ENCODE results near the gene HYOU1.
A peak's percentile ranks its signal among the peaks of the same experiment; 100 is the strongest.
"Not testable (repeated sequence)": the region's sequence is repeated elsewhere in the genome, so short reads cannot be mapped to it uniquely, and the experiment has no call there.

HYOU1 gene

GRCh38 chr11:119087123-119087522, 30.1 kb upstream of the HYOU1 start:
- no peak for DNase-seq

- no peak for DNase-seq
Measured at GRCh38 chr11:119085437-119085847, 28.4 kb upstream of the HYOU1 start.

GRCh38 chr11:119084663-119085436, 27.8 kb upstream of the HYOU1 start, which contains the start of gene HMBS:
TSS of gene HMBS (plus strand) at chr11:119084881. CDS start at chr11:119085034, 153 bp downstream.
- DNase-seq: peak; percentile 96

DNA sequence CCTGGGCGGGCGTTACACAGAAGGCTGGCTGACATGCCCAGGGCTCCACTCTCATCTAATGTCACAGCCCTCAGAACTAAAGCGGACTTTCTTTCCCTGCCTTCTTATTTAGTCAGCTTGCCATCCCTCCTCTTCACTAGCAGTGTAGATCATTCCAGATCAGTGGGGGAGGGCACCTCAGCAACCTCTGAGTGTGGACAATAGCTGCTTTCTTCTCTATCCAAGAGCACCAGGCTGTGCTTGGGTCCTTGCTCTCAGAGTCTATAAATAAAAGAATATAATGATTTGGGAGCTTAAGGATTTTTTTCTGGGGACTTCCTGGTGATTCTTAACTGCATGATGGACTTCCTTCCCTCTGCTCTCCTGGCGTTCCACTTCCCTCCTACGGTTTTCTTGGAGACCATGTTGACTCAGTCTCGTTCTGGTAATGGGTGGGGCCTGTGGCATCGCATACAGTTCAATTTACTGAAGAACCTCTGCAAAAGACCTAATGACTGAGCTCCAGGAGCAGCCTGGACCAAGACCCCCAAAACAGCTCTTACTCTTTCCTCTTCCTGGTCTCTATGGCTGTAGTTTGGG, 24.8 kb upstream of the HYOU1 start:
- DNase-seq: no peak

DNA sequence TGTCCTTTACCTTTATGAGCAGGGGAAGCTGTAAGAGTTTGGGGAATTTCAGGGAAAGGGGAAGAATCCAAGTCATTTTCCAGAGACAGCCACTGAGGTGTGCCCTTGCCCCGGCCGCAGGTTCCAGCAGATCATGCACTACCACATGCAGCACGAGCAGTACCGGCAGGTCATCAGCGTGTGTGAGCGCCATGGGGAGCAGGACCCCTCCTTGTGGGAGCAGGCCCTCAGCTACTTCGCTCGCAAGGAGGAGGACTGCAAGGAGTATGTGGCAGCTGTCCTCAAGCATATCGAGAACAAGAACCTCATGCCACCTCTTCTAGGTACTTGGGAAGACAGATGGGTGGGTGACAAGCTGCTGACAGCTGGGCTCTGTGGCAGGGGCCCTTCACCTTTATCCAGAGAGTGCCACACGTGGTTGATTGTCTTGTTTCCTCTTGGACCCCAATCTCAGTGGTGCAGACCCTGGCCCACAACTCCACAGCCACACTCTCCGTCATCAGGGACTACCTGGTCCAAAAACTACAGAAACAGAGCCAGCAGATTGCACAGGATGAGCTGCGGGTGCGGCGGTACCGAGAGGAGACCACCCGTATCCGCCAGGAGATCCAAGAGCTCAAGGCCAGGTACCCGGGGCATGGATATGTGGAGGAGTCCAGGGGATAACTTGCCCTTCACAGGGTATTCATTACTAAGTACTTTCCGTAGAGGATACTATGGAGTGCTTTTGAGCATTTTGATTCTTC, 21.8 kb upstream of the HYOU1 start:
- no peak for DNase-seq

DNA sequence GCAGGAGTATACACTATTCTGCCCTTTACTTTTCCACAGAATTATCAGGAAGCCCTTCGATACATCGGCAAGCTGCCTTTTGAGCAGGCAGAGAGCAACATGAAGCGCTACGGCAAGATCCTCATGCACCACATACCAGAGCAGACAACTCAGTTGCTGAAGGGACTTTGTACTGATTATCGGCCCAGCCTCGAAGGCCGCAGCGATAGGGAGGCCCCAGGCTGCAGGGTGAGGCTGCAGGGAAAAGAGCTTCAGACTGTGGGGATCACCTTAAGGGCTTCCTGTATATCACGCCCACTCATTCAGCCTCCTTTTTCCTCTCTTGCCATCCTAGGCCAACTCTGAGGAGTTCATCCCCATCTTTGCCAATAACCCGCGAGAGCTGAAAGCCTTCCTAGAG, 20.8 kb upstream of the HYOU1 start:
- no peak for DNase-seq

DNA sequence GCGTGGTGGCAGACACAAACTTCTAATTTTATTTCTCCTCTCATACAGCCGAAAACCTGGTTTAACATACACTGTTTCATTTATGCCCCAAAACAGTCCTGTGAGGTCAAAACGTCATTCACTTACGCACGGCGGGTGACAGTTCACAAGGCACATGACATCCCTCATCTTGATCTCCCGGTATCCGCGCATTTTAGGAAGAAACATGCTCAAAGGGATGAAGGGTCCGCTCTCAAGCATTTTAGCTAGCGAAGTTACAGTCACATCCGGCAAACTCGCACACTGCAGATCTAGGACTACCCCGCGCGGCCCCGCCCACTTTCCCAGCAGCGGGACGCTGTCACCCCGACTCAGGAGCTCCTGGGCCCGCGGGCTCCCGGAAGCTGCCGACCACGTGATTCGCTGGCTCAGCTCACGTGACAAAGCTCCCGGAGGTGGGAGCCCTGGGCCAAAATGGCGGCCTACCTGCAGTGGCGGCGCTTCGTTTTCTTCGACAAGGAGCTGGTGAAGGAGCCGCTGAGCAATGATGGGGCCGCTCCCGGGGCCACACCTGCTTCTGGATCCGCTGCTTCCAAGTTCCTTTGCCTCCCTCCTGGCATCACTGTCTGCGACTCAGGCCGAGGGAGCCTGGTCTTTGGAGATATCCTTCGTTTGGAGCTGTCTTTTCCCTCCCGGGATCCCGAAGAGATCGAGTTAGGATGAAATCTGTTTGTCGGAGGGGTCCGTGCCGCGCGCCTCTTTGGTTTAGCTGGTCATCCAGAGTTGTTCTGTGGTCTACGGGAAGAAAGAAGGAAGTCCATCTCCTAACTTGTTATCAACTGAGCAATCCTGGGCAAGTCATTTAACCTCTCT, 10.6 kb upstream of the HYOU1 start, which contains the start of gene VPS11:
TSS of gene VPS11 (plus strand) at position 448 of the 852 bp plus-strand sequence. CDS start at position 454, 6 bp downstream.
- peak; percentile 96 for DNase-seq

GRCh38 chr11:119065369-119065768, 8.4 kb upstream of the HYOU1 start:
- DNase-seq: peak; percentile 41

DNA sequence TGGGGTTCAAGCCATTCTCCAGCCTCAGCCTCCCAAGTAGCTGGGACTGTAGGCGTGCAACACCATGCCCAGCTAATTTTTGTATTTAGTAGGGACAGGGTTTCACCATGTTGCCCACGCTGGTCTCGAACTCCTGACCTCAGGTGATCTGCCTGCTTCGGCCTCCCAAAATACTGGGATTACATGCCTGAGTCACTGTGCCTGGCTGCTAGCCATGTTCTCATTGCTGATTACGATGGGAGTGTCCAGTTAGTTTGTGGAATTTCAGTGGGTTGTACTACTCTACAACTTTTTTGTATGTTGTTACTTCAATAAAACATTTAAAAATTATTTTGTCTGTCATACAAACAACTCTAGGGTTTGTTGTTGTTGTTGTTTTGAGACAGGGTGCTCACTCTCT, 5.8 kb upstream of the HYOU1 start:
- DNase-seq: peak; percentile 37

GRCh38 chr11:119061256-119061655, 4.3 kb upstream of the HYOU1 start:
- no peak for DNase-seq

- not testable (repeated sequence) for DNase-seq
Measured at GRCh38 chr11:119059128-119059527, 2.1 kb upstream of the HYOU1 start.

- no peak for DNase-seq
Measured at GRCh38 chr11:119056421-119056999, 495 bp downstream of the HYOU1 start.

DNA sequence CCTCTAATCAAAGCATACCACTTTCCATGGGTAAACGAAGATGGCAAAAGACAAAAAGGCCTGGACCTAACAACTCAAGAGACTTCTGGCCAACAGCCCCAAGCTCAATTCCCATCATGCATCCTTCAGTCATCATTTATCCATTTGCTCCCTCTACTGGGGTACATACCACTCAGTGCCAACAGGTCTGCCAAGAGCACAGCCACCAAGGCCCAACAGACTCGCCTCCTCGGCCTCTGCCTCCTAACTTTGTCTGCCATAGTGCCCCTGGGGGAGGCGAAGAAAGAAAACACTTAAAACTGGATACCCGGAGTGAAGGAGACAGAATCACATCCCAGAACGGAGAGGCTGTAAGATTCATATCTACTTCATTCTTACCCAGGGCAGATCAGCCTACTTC, 1.1 kb downstream of the HYOU1 start:
- DNase-seq: peak; percentile 47

DNA sequence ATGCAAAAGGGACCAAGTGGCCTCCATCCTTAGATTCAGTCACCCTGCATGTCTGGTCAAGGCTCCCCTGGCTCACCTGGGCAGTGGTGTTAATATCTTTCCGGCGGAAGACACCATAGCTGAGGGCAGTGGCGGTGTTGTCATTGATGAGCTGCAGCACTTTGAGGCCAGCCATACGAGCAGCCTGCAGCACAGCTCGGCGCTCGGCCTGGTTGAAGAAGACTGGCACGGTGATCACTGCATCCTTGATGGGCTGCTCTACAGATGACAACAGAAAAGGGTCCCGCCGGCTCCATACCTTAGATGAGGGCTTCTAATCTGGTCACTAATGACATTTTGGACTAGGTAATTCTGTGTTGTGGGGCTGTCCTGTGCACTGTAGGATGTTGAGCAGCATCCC, 2.6 kb downstream of the HYOU1 start:
- no peak for DNase-seq

DNA sequence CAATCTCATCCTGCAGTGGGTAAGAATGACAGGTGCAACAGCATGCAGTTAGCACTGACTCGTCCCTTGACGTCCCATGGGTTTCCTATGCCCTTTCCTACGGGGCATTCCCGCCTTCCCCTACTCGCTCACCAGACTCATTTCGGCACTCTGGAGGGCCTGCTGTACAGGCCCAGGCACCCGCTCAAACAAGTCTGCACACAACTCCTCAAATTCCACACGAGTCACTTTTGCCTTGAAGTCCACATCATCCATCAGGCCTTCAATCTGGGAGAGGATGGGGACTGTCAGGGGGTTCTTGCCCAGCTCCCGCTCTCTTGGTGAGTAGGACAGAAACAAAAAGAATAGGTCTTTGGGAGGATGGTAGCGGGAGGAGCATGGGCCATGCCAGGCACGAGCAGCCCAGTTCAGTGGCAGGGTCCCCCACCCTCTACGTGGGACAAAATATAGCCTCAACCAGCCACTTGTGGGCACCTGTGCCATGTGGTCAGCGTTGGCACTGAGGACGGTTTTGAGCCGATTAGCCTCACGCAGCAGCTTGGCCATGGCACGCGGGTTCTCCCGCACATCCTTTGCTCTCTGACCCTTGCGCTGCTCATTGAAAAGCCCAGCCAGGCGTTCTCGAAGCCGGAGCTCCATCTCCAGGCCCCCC, 4.7 kb downstream of the HYOU1 start:
- DNase-seq: no peak

- DNase-seq: no peak
Measured at GRCh38 chr11:119051440-119052162, 5.4 kb downstream of the HYOU1 start.

GRCh38 chr11:119049081-119049480, 7.9 kb downstream of the HYOU1 start:
- no peak for DNase-seq

DNA sequence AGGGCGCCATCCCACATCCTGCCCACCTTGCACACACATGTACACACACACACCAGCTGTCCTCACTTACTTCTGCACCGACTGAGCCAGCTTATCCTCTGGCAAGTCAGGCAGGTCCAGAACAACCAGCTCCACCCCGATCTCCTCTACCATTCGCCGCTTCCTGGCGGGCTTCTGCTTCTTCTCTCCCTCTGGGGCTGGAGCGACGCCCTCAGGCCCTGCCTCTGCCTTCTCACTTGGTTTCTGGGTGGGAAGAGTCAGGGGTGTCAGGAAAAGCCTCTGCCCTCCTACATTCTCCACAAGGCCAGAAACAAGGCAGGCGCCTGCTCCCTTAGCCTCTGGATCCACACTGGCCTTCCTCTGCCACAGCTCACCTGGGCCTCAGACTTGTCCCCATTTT, 8.4 kb downstream of the HYOU1 start:
- no peak for DNase-seq

DNA sequence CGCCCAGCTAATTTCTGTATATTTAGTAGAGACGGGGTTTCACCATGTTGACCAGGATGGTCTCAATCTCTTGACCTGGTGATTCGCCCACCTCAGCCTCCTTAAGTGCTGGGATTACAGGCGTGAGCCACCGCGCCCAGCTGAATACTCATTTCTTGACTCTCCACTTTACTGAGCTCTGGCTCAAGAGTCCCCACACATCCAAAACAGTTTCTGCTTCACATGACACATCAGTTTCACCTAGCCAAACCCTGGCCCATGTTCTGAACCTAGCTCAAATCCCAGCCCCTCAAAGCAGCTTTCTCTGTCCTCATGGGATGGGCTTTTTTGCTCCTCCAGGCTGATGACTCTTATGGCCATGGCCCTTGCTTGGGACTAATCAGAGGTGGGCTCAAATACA, 9.8 kb downstream of the HYOU1 start:
- no peak for DNase-seq

DNA sequence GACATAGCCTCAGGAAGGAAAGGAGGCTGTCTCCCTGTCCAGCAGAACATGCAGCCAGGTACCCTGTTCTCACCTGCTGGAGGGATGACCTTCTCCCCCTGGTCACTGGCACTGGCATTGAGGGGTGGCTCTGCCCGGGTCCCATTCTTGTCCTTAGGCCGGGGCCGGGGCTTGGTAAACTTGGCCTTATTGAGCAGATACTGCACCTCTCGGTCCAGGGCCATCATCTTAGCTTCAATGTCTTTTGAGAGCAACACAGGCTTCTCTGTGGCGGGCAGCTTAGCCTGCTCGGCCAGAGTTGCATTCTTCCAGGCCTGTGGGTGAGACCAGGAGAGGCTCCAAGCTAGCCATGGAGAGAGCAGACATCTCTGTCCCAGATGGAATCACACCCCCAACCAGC, 10.5 kb downstream of the HYOU1 start:
- no peak for DNase-seq

GRCh38 chr11:119044708-119045107, 12.3 kb downstream of the HYOU1 start:
- no peak for DNase-seq
